HG02970 (cell line): Measurements from ENCODE around the gene POT1.

Source experiments
- ATAC-seq: cut with Tn5 transposase; IDR thresholded peaks from one replicate; pipeline ENCODE4 v1.9.1; 2021; ENCODE audit warnings: mild to moderate bottlenecking, moderate library complexity, moderate number of reproducible peaks; ENCODE audit not compliant: unreplicated experiment, low FRiP score

POT1 gene

DNA sequence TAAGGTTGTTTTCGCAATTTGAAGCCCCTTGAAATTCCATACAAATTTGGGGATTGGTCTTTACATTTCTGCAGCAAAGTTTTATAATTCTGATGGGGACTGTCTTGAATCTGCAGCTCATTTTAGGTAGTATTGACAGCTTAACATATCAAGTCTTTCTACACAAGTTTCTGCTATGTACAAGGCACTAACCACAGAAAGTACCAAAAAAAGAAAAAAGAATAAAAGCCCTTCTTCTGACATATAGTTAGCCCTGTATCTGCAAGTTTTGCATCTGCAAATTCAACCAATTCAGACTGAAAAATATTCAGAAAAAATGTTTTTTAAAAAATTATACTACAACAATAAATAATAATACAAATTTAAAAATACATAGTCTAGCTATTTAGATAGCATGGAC lies 15.3 kb downstream of the POT1 start:
- no peak for ATAC-seq

DNA sequence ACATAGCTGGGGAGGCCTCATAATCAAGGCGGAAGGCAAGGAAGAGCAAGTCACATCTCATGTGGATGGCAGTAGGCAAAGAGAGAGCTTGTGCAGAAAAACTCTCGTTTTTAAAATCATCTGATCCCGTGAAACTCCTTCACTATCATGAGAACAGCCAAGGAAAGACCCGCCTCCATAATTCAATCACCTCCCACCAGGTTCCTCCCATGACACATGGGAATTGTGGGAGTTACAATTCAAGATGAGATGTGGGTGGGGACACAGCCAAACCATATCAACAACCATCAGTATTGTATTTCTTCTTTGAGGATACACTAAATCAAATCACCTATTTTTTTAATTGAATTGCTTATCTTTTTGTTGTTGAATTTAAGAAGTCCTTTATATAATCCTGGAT lies 16.7 kb downstream of the POT1 start:
- ATAC-seq, result no peak

DNA sequence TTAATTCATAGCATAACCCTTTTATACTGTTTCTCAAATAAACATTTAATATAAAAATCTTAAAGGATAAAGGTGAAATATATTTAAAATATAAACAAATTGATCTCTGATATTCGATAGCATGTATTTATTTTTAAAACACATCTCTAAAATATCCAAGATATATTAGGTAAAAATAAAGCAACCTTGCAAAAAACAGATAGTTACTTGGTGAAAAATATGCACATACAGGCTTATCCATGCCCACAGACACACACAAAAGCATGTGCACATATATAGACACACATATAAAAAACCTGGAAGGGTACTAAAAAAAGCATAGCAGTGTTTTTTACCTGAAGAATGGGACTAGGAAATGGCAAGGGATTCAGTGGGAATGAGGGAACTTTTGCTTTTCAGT lies 19.8 kb downstream of the POT1 start:
- no peak for ATAC-seq

DNA sequence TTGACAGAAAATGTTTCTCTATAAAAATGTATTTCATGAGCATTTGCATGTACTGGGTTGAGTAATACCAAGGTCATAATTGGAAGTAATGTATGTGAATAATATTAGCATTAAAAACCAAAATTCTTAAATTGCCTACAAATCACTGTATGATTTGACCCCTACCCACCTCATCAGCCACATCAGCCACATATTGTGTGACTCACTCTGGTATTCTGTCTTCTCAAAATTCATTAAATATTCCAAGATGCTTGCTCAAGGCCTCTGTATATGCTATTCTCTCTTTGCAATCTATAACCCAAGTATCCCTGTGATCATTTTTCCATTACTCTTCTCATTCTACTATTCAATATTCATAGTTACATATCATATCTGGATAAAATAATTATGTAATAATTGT lies 21.4 kb downstream of the POT1 start:
- ATAC-seq, result no peak

DNA sequence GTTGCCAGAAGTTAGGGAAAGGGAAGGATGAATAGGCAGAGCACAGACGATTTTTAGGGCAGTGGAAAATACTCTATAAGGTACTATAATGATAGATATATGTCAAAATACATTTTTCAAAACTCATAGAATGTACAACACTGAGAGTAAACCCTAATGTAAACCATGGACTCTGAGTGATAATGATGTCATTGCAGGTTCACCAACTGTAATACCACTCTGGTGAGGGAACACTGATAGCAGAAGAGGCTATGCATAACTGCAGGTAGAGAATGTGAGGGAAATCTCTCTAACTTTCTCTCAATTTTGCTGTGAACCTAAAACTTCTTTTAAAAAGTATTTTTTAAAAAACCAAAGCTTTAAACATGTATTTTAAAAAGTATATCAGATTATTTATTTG lies 22.1 kb downstream of the POT1 start:
- no peak for ATAC-seq

DNA sequence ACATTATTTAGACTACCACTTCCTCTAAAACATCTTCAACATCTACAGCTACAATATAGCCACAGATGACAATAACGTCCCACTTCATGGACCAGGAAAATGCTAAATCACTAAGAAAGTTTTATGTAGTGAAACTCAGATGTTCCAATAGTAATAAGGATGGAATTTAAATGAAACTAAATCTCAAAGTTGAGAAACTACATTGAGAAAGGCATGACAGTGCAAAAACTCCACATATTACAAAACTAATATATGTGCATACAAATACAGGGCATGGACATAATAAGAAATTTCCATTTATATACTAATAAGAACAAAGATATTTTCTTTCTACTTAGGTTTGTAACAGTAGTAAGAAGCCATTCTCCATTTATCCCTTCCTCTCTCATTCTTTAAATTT lies 31.1 kb downstream of the POT1 start:
- ATAC-seq, result no peak

DNA sequence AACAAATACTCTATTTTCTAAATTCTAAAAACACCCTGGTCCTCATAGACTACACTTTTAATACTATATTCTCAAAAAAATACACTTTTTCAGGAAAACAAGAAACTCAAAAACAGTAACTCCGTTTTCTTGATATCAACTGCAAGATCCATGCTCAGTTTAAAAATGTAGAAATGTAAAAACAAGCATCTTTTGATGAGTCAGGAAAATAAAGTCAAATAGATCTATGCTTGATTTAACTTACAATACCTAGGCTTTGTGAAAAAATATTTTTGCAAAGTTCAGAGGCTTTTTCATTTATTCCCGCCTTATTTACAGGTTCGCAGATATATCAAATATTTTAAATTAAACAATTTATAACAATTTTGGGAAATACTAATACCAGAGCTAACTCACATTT lies 33.6 kb downstream of the POT1 start:
- no peak for ATAC-seq

DNA sequence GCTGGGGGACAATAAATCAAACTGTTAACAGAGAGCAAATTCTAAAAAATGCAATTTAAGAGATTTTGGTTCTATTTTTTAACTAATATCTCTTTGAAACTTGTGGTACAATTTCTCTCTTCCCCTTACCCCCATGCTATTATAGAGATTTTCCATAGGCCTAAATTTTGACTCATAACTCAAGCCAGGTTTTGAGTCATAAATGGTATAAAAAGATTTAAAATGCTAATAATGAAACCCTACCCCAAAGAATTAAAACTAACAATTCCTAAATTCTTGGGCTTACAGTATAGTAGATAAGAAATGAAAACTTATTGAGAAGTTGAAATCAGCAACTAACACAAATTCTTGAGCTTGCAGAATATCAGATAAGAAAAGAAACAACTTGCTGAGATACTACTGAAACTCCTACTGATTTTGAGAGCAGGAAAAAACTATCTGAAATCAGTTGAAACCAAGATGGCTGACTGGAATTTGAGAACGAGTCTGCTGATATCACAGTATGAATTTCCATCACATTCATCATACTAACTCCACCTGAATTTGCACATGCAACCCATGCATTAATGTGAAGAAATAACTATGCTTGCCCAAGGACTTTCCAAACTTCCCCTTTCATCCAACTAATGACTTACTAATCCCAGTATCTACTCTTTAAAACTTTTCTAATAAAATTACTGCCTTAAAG lies 36.3 kb downstream of the POT1 start:
- no peak for ATAC-seq

DNA sequence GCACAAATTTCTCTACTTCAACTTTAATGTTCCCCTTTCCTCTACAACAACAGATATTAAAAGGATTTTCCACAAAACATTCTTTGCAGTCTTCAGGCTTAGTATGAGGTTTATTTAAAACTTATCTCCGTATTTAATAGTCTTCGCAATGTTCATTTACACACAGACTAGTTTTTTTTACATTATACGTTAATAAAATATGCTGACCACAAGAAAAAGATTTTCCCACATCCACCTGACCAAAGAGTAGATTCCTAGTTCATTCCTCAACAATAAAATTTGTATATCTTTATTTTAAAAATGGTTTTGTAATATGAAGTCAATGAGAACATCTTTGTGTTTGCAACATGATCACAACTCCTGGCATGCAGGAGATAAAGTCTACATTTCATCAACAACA lies 42.4 kb downstream of the POT1 start:
- no peak for ATAC-seq

DNA sequence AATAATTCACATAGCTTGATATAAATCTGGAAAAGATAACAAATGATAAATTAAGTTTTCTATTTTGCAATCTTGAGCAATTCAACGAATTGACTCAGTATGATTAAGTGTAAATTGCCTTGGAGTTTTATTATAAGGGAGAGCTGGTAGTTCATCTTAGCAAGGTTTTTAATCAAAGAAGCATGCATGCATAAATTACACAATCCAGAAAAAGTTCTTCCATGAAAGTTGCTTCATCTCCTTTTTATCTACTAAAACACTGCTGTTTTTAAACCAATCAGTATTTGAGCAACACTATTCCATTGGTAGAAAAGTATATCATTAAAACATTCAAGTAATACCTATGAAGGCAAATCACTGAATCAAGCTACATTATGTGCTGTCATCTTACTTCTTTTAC lies 47.6 kb downstream of the POT1 start:
- no peak for ATAC-seq

DNA sequence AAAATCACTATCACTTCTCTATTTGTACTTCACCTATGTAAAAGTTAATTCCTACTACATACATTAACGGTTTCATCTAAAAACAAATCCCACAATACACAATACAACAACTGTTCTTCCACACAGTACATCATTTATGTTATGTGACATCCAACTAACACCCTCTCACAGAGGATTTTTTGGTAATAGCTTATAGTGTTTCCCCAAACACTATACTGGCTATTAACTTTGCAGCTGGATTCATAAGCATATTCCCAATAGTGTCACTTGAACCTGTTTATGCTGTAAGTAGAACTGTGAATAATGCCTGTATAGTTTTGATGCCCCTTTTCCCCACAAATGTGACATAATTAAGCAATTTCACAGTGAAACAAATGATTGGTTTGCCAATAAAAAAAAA lies 49.9 kb downstream of the POT1 start:
- ATAC-seq, result no peak

DNA sequence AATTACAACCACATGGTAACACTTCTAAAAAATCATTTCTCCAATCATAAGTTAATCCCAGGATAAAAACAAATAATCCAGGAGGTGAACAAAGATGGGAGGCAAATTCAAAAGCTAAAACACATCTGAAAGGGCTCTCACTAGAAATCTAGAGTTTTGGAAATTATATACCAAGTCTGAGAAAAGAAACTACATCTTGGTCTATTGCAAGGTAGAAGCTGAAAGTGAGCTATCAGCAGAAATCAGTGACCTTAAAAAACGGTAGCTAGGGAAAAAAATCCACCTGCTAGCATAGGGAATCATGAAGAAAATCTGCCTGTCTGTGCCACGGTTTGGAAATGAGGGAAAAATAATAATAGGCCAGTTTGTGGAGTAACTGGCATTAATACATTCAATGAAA lies 50.5 kb downstream of the POT1 start:
- ATAC-seq, result no peak

DNA sequence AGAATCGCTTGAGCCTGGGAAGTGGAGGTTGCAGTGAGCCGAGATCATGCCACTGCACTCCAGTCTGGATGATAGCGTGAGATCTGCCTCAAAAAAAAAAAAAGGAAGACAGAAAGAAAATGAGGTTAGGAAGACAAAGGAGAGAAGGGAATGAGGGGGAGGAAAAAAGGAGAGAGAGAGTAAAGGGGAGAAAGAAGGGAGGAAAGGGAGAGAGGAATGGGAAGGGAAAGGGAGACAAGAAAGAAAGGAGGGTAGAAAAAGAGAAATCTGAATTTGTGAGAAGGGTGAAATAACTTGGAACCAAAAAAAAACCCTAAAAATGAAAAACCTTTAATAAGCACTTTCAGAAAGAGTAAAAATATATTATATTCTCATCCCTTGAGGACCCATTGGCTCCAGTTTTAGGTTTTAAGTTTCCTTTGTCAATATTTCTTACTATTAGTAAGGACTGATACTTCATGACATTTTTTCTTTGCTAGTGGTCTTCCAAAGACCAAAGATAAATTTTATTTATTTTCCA lies 54.9 kb downstream of the POT1 start:
- no peak for ATAC-seq

DNA sequence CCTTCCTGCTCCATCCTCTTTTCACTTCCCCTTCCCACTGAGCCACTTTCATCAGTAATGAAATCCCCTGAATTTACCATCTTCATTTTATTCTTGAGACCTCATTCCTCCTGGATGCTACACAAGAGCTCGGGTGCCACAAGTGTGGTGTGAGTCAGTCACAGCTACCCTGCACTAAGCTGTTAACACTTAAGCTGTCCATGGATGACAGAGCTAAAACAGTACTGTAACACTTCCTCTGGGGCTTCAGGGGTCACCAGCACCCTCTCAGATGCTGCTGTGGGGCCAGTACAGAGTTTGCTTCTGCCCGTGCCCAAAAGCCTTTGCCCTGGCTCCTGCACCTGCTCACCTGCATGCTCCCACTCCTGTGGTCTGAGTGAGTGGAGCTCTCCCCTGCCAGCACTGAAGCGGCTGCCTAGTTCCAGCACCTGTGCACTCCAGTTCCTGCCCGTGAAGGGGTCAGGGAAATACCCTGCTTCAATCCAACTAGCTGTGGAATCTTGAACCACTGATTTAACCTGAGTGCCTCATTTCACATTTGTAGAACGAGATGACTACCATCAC lies 71.9 kb downstream of the POT1 start:
- no peak for ATAC-seq

DNA sequence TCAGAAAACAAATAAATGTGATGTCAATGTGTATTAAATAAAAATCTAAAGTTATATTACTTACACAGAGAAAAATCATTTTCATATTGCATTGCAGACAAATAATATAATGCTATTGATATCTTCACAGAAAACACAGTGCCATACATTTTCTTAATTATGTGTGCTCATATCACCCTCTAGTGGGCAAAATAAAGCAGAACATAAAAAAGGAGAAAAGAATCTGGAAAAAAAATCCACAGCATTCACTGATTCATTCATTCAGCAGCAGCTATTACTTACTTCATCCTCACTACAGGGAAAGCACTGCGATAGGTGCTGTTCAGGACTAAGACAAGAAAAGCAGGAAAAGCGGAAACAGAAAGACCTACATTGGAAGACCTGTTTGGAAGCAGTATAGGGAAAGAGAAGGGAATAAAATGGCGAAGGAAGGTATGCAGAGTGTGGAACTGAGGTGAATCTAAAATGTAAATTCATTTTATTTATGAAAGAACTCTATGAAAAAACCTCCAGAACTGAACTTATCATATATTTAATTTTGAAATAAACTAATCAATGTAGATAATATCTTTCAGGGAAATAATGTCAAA lies 73.2 kb downstream of the POT1 start:
- ATAC-seq, result no peak

DNA sequence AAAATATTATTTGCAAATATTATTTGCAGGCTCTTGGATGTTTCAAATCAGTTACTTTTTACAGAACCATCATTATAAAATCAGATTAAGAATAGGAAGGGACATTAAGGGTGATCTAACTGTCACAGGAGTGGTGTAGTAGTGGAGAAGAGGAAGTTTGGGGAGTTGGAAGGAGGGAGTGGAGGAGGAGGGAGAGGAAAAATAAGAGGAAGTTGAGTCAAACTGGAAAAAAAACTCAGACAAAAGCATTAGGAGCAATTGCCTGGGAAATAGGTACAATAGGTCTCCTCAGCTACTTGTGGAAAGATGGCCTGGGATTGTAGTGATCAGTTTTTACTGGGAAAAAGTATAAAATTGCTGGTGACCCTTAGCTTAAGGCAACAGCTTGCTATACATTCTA lies 86.3 kb downstream of the POT1 start:
- ATAC-seq, result no peak

DNA sequence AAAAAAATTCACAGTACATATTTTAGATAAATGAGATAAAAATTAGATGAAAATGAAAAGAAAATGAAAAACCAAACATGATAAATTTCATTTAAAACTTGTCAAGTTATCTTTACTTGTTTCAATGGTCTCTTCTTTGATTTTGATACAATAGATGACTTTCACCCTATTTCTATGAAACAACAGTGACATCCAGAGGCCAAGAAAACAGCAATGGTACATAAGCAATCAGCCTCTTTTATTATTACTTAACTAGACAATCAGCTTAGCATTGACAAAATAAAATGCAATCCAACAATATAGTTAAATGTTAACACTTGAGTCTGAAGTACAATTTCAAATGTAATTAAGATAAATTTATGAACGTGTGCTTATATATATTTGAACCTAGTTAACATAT lies 89.2 kb downstream of the POT1 start:
- ATAC-seq, result no peak

DNA sequence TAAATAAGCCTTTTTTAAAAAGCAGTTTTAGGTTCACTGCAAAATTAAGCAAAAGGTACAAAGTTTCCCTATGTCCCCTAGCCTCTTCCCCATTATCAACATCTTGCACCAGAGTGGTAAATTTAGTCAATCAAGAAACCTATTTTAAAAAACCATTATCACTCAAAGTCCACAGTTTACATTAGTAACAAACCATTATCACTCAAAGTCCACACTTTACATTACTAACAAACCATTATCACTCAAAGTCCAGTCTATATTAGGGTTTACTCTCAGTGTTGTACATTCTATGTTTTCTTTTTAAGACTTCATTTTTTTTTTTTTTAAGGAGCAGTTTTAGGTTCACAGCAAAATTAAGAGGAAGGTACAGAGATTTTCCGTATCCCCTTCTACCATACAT lies 89.9 kb downstream of the POT1 start:
- ATAC-seq, result no peak

DNA sequence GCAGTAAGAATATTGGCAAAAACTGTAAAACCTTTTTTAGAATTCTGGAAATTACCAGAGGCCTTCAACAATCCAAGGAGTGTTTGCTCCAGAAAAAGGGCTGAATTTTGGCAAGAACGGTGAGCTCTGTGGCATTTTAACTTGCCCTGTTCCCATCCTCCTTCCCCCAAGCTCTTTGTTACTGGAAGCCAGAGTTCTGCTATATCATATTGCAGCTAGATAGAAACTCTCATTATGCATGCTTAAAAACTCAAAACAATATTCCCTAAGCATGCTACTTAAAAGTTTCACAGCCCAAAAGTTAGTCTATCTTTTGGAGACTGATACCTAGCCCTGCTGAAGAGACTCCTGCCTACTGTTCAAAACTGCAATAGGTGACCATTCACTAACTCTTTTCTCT lies 93.5 kb downstream of the POT1 start:
- no peak for ATAC-seq

DNA sequence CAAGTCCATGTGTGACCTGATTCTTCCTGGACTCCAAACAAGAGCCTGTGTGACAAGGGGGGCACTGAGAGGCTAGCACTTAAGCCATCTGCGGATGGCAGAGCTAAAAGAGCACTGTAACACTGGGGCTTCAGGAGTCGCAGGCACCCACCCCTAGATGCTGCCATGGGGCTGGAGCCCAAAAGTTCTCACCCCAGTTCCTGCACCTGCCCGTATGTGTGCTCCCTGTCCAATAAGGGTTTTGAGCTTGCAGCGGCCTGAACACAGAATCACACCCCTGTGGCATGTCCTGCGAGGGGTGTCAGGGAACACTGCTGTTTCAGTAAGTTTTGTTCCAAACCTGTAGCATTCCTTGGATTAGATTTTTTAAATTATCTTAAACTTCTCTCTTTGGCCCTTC lies 110.8 kb downstream of the POT1 start:
- ATAC-seq, result no peak

DNA sequence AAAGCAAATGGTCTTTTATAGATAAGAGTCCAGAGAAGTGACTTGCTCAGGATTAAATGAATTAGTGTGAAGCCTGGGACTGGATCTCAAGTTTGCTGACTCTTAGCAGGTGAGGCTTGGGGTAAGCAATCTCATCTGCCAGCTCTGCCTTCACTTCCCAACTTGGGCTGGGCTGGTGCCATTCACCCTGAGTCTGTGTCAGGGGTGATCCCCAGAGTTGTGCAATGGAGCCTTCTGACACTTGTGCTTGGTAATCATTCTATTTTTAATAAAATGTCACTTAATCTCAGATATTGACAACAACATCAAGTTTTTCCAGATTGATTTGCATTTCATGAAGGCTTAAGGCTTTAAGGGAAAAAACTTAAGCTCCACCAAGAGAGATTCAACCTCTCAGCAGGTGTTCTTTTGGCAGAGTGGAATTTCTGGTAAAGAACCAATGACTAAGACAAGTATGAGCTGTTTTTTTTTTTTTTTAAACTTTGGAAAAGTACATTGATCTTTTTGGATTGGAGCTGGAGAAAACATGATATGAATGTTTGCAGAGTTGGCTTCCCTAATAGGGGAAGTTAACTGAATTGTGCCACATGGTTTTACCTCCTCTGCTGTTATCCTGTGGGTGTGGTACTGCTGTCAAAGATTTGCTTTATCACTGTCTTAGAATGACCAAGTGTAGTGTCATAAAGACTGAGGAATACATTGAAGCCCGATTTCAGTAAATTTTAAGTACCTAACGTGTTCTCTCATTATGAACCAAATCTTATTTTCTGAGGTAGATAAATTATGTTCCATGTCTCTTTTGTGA lies 115.4 kb downstream of the POT1 start:
- no peak for ATAC-seq
